ENCODE measurements around the gene CD53.

DNA sequence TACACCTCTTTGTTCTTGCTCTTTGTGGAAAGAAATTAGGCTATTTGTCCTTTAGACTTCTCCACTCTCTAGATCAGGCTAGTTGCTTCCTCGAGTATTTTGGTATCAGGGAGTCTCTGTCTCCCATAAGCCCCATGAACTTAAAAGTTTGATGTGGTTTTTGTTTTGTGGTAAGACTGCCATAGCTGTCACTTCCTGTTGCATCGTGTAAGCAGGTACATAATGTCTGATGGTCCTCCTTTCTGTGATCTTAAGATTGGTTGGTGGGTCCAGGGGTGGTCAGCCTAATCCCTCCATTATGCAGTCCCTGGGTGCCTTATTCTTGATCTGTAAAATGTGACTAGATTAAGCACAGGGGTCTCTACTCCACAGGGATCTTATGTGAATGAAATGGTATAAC is 23.1 kb downstream of the CD53 start:
- TF ChIP-seq CTCF (IDR thresholded peaks at IDR 0.05), result no peak
- no peak for TF ChIP-seq POLR2A (IDR thresholded peaks at IDR 0.05)
- TF ChIP-seq POLR2AphosphoS5 (IDR thresholded peaks at IDR 0.05; ENCODE audit: insufficient read depth in 1 of 2, low read depth in 1 of 2), result no peak

All from vagina (tissue), 2 donors.